DOHH2 (cell line): ENCODE results near the gene NFIB.

Source experiments
- H3F3A ChIP-seq: fragments of 200-600 bp; sonication (generic), shearing (Covaris generic); 2 replicates; pipeline ENCODE4 v1.6.0; 2016; ENCODE audit warnings: antibody characterized with exemption, mild to moderate bottlenecking; ENCODE audit not compliant: control insufficient read depth, insufficient read depth
- H3K27ac ChIP-seq: fragments of 200-600 bp; sonication (generic); 2 replicates; pipeline ENCODE4 v1.5.1; 2014; ENCODE audit warnings: low read depth, mild to moderate bottlenecking, low read length, moderate library complexity
- H3K27me3 ChIP-seq: fragments of 200-600 bp; sonication (generic); 2 replicates; pipeline ENCODE4 v1.6.1; 2014; ENCODE audit warnings: mild to moderate bottlenecking, low read length, mixed read lengths; ENCODE audit not compliant: control insufficient read depth
- H3K36me3 ChIP-seq: fragments of 200-600 bp; sonication (generic); 2 replicates; pipeline ENCODE4 v1.6.1; 2014; ENCODE audit warnings: mild to moderate bottlenecking, low read length, moderate library complexity, mixed read lengths; ENCODE audit not compliant: control insufficient read depth
- H3K4me1 ChIP-seq: fragments of 200-600 bp; sonication (generic); 2 replicates; pipeline ENCODE4 v1.6.1; 2014; ENCODE audit warnings: mild to moderate bottlenecking, low read length, mixed read lengths; ENCODE audit not compliant: control insufficient read depth
- H3K4me2 ChIP-seq: fragments of 200-600 bp; sonication (generic); 2 replicates; pipeline ENCODE4 v1.6.0; 2014; ENCODE audit warnings: mild to moderate bottlenecking, low read length, moderate library complexity
- H3K4me3 ChIP-seq: fragments of 200-600 bp; sonication (generic); 2 replicates; pipeline ENCODE4 v1.5.1; 2014; ENCODE audit warnings: mild to moderate bottlenecking, low read length, mixed read lengths
- H3K79me2 ChIP-seq: fragments of 200-600 bp; sonication (generic); 2 replicates; pipeline ENCODE4 v1.6.1; 2014; ENCODE audit warnings: mild to moderate bottlenecking, low read length, mixed read lengths; ENCODE audit not compliant: control insufficient read depth
- H3K9me2 ChIP-seq: fragments of 200-600 bp; sonication (generic); replicated peaks from 2 replicates; pipeline ENCODE4 v1.6.1; 2014; ENCODE audit warnings: mild to moderate bottlenecking, low read length, mixed read lengths; ENCODE audit not compliant: control insufficient read depth
- H3K9me3 ChIP-seq: fragments of 200-600 bp; sonication (generic); 2 replicates; pipeline ENCODE4 v1.6.1; 2014; ENCODE audit warnings: antibody characterized with exemption, low read length, mixed read lengths; ENCODE audit not compliant: control insufficient read depth, insufficient read depth
- H4K20me1 ChIP-seq: fragments of 200-600 bp; sonication (generic); 2 replicates; pipeline ENCODE4 v1.6.0; 2014; ENCODE audit warnings: low read depth, mild to moderate bottlenecking, antibody characterized with exemption, low read length, moderate library complexity; ENCODE audit not compliant: control insufficient read depth, insufficient read depth
- CTCF ChIP-seq: fragments of 200-600 bp; sonication (generic); IDR thresholded peaks from one replicate; pipeline ENCODE4 v1.5.1; 2014; ENCODE audit warnings: antibody characterized with exemption, mild to moderate bottlenecking, low read depth, low read length; ENCODE audit not compliant: poor library complexity, severe bottlenecking
- EZH2phosphoT487 ChIP-seq: fragments of 200-600 bp; sonication (generic); IDR thresholded peaks from 2 replicates; pipeline ENCODE4 v1.6.1; 2017; ENCODE audit warnings: borderline replicate concordance, mild to moderate bottlenecking, antibody characterized with exemption, low read length, moderate library complexity, mixed read lengths

The NFIB gene

GRCh38 chr9:14258156-14258555 lies 55.8 kb downstream of the NFIB start:
- H3K27ac ChIP-seq: no peak overlapping the region
- H3K79me2 ChIP-seq: no peaks in the 10 kb centered on the region
- no peaks in the 10 kb centered on the region for H3K4me1 ChIP-seq
- H3K9me3 ChIP-seq: no peaks in the 10 kb centered on the region
- no peaks in the 10 kb centered on the region for H3K27me3 ChIP-seq
- H3K4me2 ChIP-seq: no peak overlapping the region
- no peaks in the 10 kb centered on the region for H3F3A ChIP-seq
- H3K9me2 ChIP-seq: no peaks in the 10 kb centered on the region
- TF ChIP-seq CTCF (no peak), EZH2phosphoT487 (no peak)
- H3K36me3 ChIP-seq: no peaks in the 10 kb centered on the region
- no peak overlapping the region for H3K4me3 ChIP-seq
- H4K20me1 ChIP-seq: no peaks in the 10 kb centered on the region

- H3K27ac ChIP-seq: no peak overlapping the region
- H3K4me1 ChIP-seq: no peaks in the 10 kb centered on the region
- TF ChIP-seq CTCF (no peak), EZH2phosphoT487 (no peak)
- H3K9me3 ChIP-seq: no peaks in the 10 kb centered on the region
- no peaks in the 10 kb centered on the region for H3K27me3 ChIP-seq
- no peaks in the 10 kb centered on the region for H3K79me2 ChIP-seq
- no peaks in the 10 kb centered on the region for H3K9me2 ChIP-seq
- no peaks in the 10 kb centered on the region for H3F3A ChIP-seq
- H3K4me2 ChIP-seq: no peak overlapping the region
- no peaks in the 10 kb centered on the region for H4K20me1 ChIP-seq
- H3K4me3 ChIP-seq: no peak overlapping the region
- no peaks in the 10 kb centered on the region for H3K36me3 ChIP-seq
These were observed 57.4 kb downstream of the NFIB start for GRCh38 chr9:14256588-14256987.

GRCh38 chr9:14251154-14252071 lies 62.5 kb downstream of the NFIB start:
- H3K4me3 ChIP-seq: no peak overlapping the region
- H3K9me3 ChIP-seq: no peaks in the 10 kb centered on the region
- no peaks in the 10 kb centered on the region for H3F3A ChIP-seq
- TF ChIP-seq CTCF (no peak), EZH2phosphoT487 (no peak)
- no peak overlapping the region for H3K27ac ChIP-seq
- H3K4me1 ChIP-seq: no peaks in the 10 kb centered on the region
- H3K9me2 ChIP-seq: no peaks in the 10 kb centered on the region
- H3K4me2 ChIP-seq: no peak overlapping the region
- no peaks in the 10 kb centered on the region for H4K20me1 ChIP-seq
- no peaks in the 10 kb centered on the region for H3K79me2 ChIP-seq
- no peaks in the 10 kb centered on the region for H3K27me3 ChIP-seq
- no peaks in the 10 kb centered on the region for H3K36me3 ChIP-seq
